Neutrophil (primary cell): ENCODE measurements around the gene TRANK1.
A peak's percentile ranks its signal among the peaks of the same experiment; 100 is the strongest.

Source experiments
- H3K27ac ChIP-seq: fragments of 200-600 bp; sonication (generic); 2 replicates; pipeline ENCODE4 v1.5.1; 2016; ENCODE audit warnings: mild to moderate bottlenecking, moderate library complexity
- H3K27me3 ChIP-seq: fragments of 200-600 bp; sonication (generic); 2 replicates; pipeline ENCODE4 v1.6.0; 2016; ENCODE audit warnings: mild to moderate bottlenecking
- H3K36me3 ChIP-seq: fragments of 200-600 bp; sonication (generic); 2 replicates; pipeline ENCODE4 v1.5.1; 2017
- H3K4me1 ChIP-seq, 2 experiments: fragments of 200-600 bp in 1 of 2; sonication (generic) in 1 of 2; 1 replicate in 1 of 2; 2 replicates in 1 of 2; pipeline versions ENCODE4 v1.5.1 to v1.6.1; 2013 to 2016; ENCODE audit warnings: low read depth in 1 of 2, low read length in 1 of 2, mild to moderate bottlenecking in 1 of 2, moderate library complexity in 1 of 2; ENCODE audit not compliant: control insufficient read depth in 1 of 2, insufficient read depth in 1 of 2
- H3K4me3 ChIP-seq, 2 experiments: fragments of 200-600 bp in 1 of 2; sonication (generic) in 1 of 2; 1 replicate in 1 of 2; 2 replicates in 1 of 2; pipeline ENCODE4 v1.5.1; 2013 to 2016; ENCODE audit warnings: low read depth in 1 of 2, low read length in 1 of 2, mild to moderate bottlenecking in 1 of 2, moderate library complexity in 1 of 2
- H3K9me3 ChIP-seq: fragments of 200-600 bp; sonication (generic); 2 replicates; pipeline ENCODE4 v1.5.1; 2016
- CTCF ChIP-seq: fragments of 200-600 bp; sonication (generic); IDR thresholded peaks from 2 replicates; pipeline ENCODE4 v1.5.1; 2016; ENCODE audit warnings: antibody characterized with exemption

TRANK1 gene

DNA sequence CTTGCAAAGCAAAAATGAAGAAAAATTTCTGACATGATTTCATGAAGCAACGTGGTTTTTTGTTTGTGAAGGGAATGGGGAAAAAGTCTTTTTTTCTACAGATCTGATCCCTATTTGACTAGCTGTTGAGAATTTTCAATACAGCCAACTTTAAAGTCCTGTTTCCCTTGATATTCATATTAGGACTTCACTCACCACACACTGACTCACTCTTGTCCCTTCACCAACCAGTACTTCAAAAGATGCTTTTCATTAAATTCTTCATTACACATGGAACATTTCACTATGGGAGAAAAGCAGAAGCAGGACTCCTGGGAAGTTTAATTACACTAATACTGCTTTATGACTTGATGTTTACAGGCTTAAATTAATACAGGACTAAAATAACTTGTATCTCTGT is 16.6 kb downstream of the TRANK1 start:
- Histone ChIP-seq H3K27me3 (no peaks in the 10 kb centered on the region), H3K27ac (no peak overlapping the region), H3K36me3 (no peaks in the 10 kb centered on the region), H3K4me3 (no peak overlapping the region), H3K9me3 (no peaks in the 10 kb centered on the region), H3K4me1 (peaks cover 19 to 21% of the 10 kb centered on the region in 2 experiments)
- TF ChIP-seq CTCF = no peak

DNA sequence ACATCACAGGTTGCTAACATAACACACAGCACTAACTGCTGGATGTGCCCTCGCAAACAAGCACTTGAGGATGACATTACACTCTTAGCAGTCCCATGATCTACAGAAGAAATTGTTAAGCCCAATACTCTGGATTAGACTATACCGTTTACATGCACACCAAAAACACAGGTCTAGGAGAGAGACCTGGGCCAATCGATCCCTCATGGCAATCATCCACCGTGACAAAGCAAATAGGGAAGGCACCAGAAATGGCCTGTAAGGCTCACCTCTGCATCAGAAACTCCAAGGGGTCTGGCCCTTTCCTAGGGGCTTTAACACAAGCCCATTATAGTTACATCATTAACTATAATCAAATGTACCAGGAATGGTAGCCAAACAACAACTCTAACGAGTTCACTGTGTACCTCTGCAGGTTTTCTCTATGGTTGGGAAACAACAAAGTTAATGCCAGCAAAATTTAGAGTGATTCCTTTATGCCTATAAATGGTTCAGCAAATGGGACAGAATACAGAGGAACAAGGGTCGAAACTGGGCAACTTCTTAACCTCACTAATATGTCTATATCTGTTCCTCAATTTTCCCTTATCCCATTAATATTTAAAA is 18.5 kb downstream of the TRANK1 start:
- Histone ChIP-seq H3K27ac (no peak overlapping the region), H3K4me1 (peaks cover 28 to 30% of the 10 kb centered on the region in 2 experiments), H3K36me3 (no peaks in the 10 kb centered on the region), H3K4me3 (no peak overlapping the region), H3K27me3 (no peaks in the 10 kb centered on the region), H3K9me3 (no peaks in the 10 kb centered on the region)
- no peak for TF ChIP-seq CTCF

DNA sequence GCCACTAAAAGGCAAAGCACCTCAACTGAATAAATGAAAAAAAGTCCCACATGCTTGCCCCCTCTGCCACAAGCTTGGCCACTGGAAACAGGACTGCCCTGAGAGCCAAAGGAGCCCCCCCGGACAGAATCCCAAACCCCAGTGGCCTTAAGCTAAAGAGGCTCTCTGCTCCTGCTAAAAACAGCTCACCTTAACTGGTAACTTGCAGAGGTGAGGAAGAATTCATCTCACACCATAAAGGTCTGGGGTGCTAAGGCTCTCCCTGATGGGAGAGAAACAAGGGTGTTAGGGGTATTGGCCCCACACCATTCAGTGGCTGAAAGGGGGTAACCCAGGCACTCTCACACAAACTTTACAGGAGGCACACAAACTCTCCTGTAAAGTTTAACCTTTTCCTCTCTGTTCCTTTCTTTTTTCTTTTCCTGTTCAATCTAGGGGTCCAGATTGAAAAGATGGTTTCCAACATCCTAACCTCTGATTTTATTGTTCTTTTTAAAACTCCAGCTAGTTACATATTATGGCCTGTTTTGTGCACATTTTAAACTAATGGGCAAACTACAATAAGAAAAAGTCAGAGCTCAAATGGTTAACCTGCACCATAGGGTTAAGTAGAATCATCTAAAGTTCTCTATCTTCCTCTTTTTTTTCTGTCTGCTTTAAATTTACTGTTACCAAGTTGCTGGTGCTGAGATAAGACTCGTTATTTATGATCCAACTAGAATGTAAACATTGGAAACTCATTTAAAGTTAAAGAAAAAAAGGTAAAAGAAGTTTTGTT is 19.9 kb downstream of the TRANK1 start:
- Histone ChIP-seq H3K4me3 (no peak overlapping the region), H3K4me1 (peaks cover 28 to 30% of the 10 kb centered on the region in 2 experiments), H3K9me3 (no peaks in the 10 kb centered on the region), H3K36me3 (no peaks in the 10 kb centered on the region), H3K27me3 (no peaks in the 10 kb centered on the region), H3K27ac (peak overlapping the region; percentile 63)
- TF ChIP-seq CTCF = no peak

DNA sequence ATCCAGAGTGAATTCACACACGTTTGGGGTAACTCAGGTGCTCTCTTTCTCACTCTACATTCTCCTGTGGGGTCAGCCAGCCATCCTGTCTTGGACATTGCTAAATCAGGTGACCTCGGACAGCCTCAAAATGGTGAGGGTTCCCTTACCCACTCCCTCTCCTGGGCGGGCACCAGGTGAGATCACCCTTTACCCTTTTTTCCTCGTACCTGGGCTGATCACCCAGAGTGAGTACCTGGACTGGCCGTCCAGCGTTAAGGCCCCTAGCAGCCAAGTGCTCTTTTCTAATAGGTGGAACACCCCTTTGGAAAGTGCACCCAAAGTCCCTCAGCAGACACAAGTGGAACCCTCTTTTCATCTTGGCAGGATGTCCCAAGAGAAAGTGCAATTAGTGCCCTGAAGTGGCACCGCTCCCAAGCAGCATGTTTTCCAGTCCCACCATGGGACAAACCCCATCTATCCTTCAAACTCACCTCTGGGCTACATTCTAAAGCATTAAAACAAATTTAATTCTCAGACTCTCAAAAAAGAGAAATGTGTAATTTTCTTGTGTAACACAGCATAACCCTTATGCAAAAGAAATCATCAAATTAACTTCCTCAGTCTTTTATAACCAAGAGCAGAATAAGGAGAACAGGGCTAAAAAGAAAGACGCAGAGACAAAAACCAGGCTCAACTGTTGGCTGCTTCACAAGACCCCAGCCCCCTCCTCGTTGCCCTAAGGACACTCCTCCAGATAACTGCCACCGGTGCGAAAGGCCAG is 20.7 kb downstream of the TRANK1 start:
- TF ChIP-seq CTCF = no peak
- Histone ChIP-seq H3K27me3 (no peaks in the 10 kb centered on the region), H3K4me3 (peak overlapping the region in 1 of 2 experiments; percentile 50), H3K36me3 (no peaks in the 10 kb centered on the region), H3K27ac (peak overlapping the region; percentile 63), H3K9me3 (no peaks in the 10 kb centered on the region), H3K4me1 (peaks cover 31 to 34% of the 10 kb centered on the region in 2 experiments)

GRCh38 chr3:36923523-36923943 is 21.3 kb downstream of the TRANK1 start:
- peak; percentile 44 for TF ChIP-seq CTCF
- H3K27ac ChIP-seq = peak overlapping the region; percentile 63
- H3K9me3 ChIP-seq = no peaks in the 10 kb centered on the region
- H3K27me3 ChIP-seq = no peaks in the 10 kb centered on the region
- peak overlapping the region in 1 of 2 experiments; percentile 50 for H3K4me3 ChIP-seq
- H3K36me3 ChIP-seq = no peaks in the 10 kb centered on the region
- H3K4me1 ChIP-seq = peaks cover 37 to 40% of the 10 kb centered on the region in 2 experiments
